CD14-positive monocyte (primary cell): ENCODE data around the gene NOX3. TPM values are rescaled to one million over a fixed set of nuclear protein-coding genes. Genes with fewer than 3 reads are reported as not detected.

Experiments
- DNase-seq, 3 donors: peaks; one replicate each; pipeline ENCODE4 v3.0.0-alpha.2; 2011 to 2022
- H2AFZ ChIP-seq: 2 replicates; pipeline ENCODE4 v1.6.0; 2012; ENCODE audit warnings: mild to moderate bottlenecking, low read depth, low read length, inconsistent platforms; ENCODE audit not compliant: insufficient read depth, poor library complexity, severe bottlenecking
- H3K27ac ChIP-seq, 2 donors: 1 replicate in 1 of 2; 2 replicates in 1 of 2; pipeline ENCODE4 v1.5.1; 2012 to 2013; ENCODE audit warnings: low read length in 2 of 2, control low read depth in 1 of 2, inconsistent platforms in 1 of 2, low read depth in 1 of 2, mild to moderate bottlenecking in 1 of 2
- H3K27me3 ChIP-seq, 2 donors: one replicate each; pipeline versions ENCODE4 v1.6.0 to v1.6.1; 2011 to 2013; ENCODE audit warnings: low read length in 2 of 2; ENCODE audit not compliant: control insufficient read depth in 2 of 2, insufficient read depth in 2 of 2
- H3K36me3 ChIP-seq, 2 donors: replicated peaks in 1 of 2; 1 replicate in 1 of 2; 2 replicates in 1 of 2; pipeline versions ENCODE4 v1.5.1 to v1.6.1; 2012 to 2013; ENCODE audit warnings: low read length in 2 of 2, control low read depth in 1 of 2, inconsistent platforms in 1 of 2, mild to moderate bottlenecking in 1 of 2; ENCODE audit not compliant: insufficient read depth in 2 of 2, control insufficient read depth in 1 of 2
- H3K4me1 ChIP-seq, 2 donors: 1 replicate in 1 of 2; 2 replicates in 1 of 2; pipeline versions ENCODE4 v1.5.1 to v1.6.1; 2012 to 2013; ENCODE audit warnings: low read length in 2 of 2, control low read depth in 1 of 2, inconsistent platforms in 1 of 2, mild to moderate bottlenecking in 1 of 2, moderate library complexity in 1 of 2; ENCODE audit not compliant: insufficient read depth in 2 of 2, control insufficient read depth in 1 of 2
- H3K4me2 ChIP-seq: replicated peaks from 2 replicates; pipeline ENCODE3; 2012; ENCODE audit warnings: low read length, moderate library complexity, mild to moderate bottlenecking; ENCODE audit not compliant: poor library complexity, severe bottlenecking; ENCODE audit errors: extremely low read depth
- H3K4me3 ChIP-seq, 3 experiments: fragments of 200-600 bp in 1 of 3; sonication (generic) in 1 of 3; replicated peaks in 1 of 3; 1 replicate in 2 of 3; 2 replicates in 1 of 3; pipeline ENCODE4 v1.5.1; 2011 to 2013; ENCODE audit warnings: low read length in 3 of 3, mild to moderate bottlenecking in 3 of 3, control low read depth in 2 of 3, low read depth in 2 of 3, inconsistent platforms in 1 of 3, moderate library complexity in 1 of 3
- H3K79me2 ChIP-seq: 2 replicates; pipeline ENCODE4 v1.6.0; 2012; ENCODE audit warnings: mild to moderate bottlenecking, control low read depth, inconsistent platforms, low read length, moderate library complexity; ENCODE audit not compliant: insufficient read depth
- H3K9ac ChIP-seq: 2 replicates; pipeline ENCODE4 v1.6.0; 2017; ENCODE audit warnings: low read length, mild to moderate bottlenecking; ENCODE audit not compliant: insufficient read depth, poor library complexity, severe bottlenecking
- H3K9me3 ChIP-seq, 2 donors: replicated peaks in 1 of 2; 1 replicate in 1 of 2; 2 replicates in 1 of 2; pipeline versions ENCODE4 v1.5.1 to v1.6.1; 2012 to 2013; ENCODE audit warnings: low read length in 2 of 2, control low read depth in 1 of 2; ENCODE audit not compliant: control insufficient read depth in 1 of 2, insufficient read depth in 1 of 2
- H4K20me1 ChIP-seq: 2 replicates; pipeline ENCODE4 v1.6.0; 2012; ENCODE audit warnings: mild to moderate bottlenecking, low read length, control low read depth, moderate library complexity; ENCODE audit not compliant: insufficient read depth
- H3K27ac Mint-ChIP-seq, 7 donors: one replicate each; pipeline ENCODE4 v1.8.0; 2020; ENCODE audit warnings: mild to moderate bottlenecking in 7 of 7, mixed read lengths in 7 of 7, moderate library complexity in 6 of 7, inconsistent platforms in 2 of 7
- H3K27me3 Mint-ChIP-seq, 3 donors: one replicate each; pipeline ENCODE4 v1.8.0; 2021 to 2022; ENCODE audit warnings: low read depth in 3 of 3, mild to moderate bottlenecking in 3 of 3, mixed read lengths in 3 of 3, moderate library complexity in 3 of 3, inconsistent platforms in 1 of 3
- H3K36me3 Mint-ChIP-seq, 2 donors: one replicate each; pipeline ENCODE4 v1.8.0; 2020; ENCODE audit warnings: mixed read lengths in 2 of 2, inconsistent platforms in 1 of 2, mild to moderate bottlenecking in 1 of 2
- H3K4me1 Mint-ChIP-seq: one replicate; pipeline ENCODE4 v1.8.0; 2020; ENCODE audit warnings: mild to moderate bottlenecking, mixed read lengths
- H3K4me3 Mint-ChIP-seq, 2 donors: one replicate each; pipeline ENCODE4 v1.8.0; 2020; ENCODE audit warnings: mild to moderate bottlenecking in 2 of 2, mixed read lengths in 2 of 2, moderate library complexity in 1 of 2
- H3K9me3 Mint-ChIP-seq, 7 donors: one replicate each; pipeline ENCODE4 v1.8.0; 2020 to 2022; ENCODE audit warnings: mixed read lengths in 7 of 7, mild to moderate bottlenecking in 6 of 7, moderate library complexity in 6 of 7, inconsistent platforms in 2 of 7
- WGBS: methylation state at CpG from one replicate; pipeline ENCODE4 v1.1.5; 2013; ENCODE audit warnings: missing lambda C conversion rate; ENCODE audit not compliant: insufficient coverage; 5-methylcytosine and 5-hydroxymethylcytosine counted together
- intact Hi-C, 2 donors: fragments of 100-400 bp; cut with micrococcal nuclease; formaldehyde crosslinking; loops; one replicate each; pipeline versions ENCODE4 v1.15.0 to v1.15.1; 2023
- polyA plus RNA-seq, 3 donors: library from polyadenylated mRNA; depleted of rRNA in 1 of 3; unstranded in 2 of 3; stranded (reverse) in 1 of 3; fragments of 300-500 nt in 2 of 3; fragments of >200 nt in 1 of 3; fragmentation: Illumina TruSeq in 2 of 3; gene quantifications; 1 replicate in 2 of 3; 2 replicates in 1 of 3; pipeline ENCODE4 v1.2.3, GENCODE V29; 2012 to 2021
- TF ChIP-seq, protein P1 (sequence below): fragments of 200-600 bp; IDR thresholded peaks from one replicate; pipeline ENCODE4 v1.8.0; 2022; ENCODE audit warnings: antibody characterized with exemption, mild to moderate bottlenecking

NOX3 gene
- polyA plus RNA-seq, 3 donors = not detected

DNA sequence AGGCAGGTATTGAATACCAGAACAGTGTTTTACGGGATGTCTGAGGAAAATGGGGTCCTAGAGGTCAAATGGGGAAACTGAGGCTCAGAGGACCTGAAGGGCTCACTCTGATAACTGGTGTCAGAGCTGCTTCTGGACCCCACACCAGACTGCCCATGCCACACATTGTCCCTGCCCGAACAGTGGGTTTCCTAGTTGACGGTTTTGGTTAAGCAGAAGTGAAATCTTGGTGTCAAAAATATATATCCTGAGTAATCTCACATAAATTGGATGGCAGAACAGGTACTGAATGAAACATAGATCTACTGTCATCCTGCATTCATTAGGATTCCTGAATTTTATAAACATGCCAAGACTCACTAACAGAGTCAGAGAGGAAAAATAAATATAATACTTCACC, 16.3 kb downstream of the NOX3 start:
- Histone ChIP-seq H3K27ac (no peak overlapping the region), H3K9me3 (no peaks in the 10 kb centered on the region), H2AFZ (no peak overlapping the region), H3K9ac (no peak overlapping the region), H3K27me3 (no peaks in the 10 kb centered on the region), H3K4me3 (no peak overlapping the region), H3K4me1 (no peaks in the 10 kb centered on the region), H4K20me1 (no peaks in the 10 kb centered on the region), H3K36me3 (no peaks in the 10 kb centered on the region), H3K79me2 (no peaks in the 10 kb centered on the region), H3K4me2 (no peak overlapping the region)
- intact Hi-C loops = no loop called here
- Mint-ChIP-seq H3K9me3 (peaks cover 0 to 2% (median 0%) of the 10 kb centered on the region in 7 donors), H3K36me3 (no peaks in the 10 kb centered on the region), H3K27me3 (peaks cover 0 to 4% (median 0%) of the 10 kb centered on the region in 3 donors), H3K27ac (no peak overlapping the region), H3K4me3 (no peak overlapping the region), H3K4me1 (no peaks in the 10 kb centered on the region)
- DNase-seq = no peak
- WGBS = 100% methylated on average over 1 of the region's 3 CpGs
- TF ChIP-seq, protein P1, sequence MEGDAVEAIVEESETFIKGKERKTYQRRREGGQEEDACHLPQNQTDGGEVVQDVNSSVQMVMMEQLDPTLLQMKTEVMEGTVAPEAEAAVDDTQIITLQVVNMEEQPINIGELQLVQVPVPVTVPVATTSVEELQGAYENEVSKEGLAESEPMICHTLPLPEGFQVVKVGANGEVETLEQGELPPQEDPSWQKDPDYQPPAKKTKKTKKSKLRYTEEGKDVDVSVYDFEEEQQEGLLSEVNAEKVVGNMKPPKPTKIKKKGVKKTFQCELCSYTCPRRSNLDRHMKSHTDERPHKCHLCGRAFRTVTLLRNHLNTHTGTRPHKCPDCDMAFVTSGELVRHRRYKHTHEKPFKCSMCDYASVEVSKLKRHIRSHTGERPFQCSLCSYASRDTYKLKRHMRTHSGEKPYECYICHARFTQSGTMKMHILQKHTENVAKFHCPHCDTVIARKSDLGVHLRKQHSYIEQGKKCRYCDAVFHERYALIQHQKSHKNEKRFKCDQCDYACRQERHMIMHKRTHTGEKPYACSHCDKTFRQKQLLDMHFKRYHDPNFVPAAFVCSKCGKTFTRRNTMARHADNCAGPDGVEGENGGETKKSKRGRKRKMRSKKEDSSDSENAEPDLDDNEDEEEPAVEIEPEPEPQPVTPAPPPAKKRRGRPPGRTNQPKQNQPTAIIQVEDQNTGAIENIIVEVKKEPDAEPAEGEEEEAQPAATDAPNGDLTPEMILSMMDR = no peak

DNA sequence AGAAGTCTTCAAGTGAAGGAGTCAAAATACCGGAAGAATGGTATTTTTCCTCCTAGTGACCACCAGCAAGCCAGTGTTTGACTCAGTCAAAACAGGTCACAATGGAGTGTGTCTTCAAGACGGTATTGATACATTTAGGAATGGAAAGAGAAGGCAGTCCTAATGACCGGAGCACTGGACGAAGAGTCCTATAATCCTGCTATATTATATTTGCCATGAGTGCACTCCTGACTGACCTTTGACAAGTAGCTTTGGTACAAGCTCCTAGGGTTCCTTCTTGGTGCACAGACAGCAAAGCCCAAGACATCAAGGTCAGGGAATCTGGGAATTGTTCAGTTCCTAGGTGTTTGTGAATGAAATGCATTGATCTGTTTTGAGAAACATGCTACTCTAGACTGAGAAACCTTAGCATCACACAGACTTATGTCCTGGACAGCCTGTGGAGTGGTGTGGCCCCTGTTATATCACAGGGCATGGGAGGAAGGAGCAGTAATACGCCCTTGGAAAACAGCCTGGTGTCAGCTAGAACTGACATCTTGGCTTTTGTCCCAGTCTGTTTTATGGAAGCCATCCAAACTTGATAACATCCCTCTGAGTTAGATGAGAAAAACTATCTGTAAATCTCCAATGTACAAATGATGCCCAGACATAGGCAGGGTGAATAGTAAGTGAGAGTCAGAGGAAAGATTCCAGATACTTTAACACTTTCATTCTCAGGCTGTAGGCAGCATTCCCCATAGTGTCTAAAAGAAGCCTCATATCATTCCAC, 18.5 kb downstream of the NOX3 start:
- H3K4me1 Mint-ChIP-seq = no peaks in the 10 kb centered on the region
- no peak overlapping the region for H3K27ac Mint-ChIP-seq
- TF ChIP-seq, protein P1 = no peak
- Histone ChIP-seq H3K79me2 (no peaks in the 10 kb centered on the region), H3K9me3 (no peaks in the 10 kb centered on the region), H3K36me3 (no peaks in the 10 kb centered on the region), H3K27me3 (no peaks in the 10 kb centered on the region), H4K20me1 (no peaks in the 10 kb centered on the region), H3K4me3 (no peak overlapping the region), H3K4me2 (no peak overlapping the region), H2AFZ (no peak overlapping the region), H3K4me1 (no peaks in the 10 kb centered on the region), H3K9ac (no peak overlapping the region), H3K27ac (no peak overlapping the region)
- H3K9me3 Mint-ChIP-seq = peaks cover 0 to 2% (median 0%) of the 10 kb centered on the region in 7 donors
- no CpG with 5 or more reads among the region's 5 CpGs for WGBS
- DNase-seq = no peak
- H3K27me3 Mint-ChIP-seq = peaks cover 0 to 4% (median 0%) of the 10 kb centered on the region in 3 donors
- H3K36me3 Mint-ChIP-seq = no peaks in the 10 kb centered on the region
- intact Hi-C loops = no loop called here
- no peak overlapping the region for H3K4me3 Mint-ChIP-seq
